ENCODE measurements around the gene OGFOD1.

Gene OGFOD1

DNA sequence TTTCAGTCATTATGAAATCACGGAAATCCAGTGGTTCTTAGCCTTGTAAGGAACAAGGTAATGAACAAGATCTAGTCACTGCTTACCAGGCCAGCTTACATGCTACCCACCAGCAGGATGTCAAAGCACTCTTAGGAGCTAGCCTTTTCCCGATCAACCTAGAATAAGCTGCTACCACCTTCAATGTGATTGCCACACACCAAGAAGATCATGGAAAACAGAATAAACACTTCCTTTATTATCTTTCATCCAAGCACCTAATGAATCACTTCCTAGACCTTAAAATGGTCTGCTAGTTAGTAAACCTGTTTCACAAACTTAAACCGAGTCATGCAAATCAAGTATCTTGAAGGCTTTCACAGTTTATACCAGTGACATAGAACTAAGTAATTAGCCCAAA, 63.5 kb downstream of the OGFOD1 start:
- peak; percentile 4 for DNase-seq
- Histone ChIP-seq H3K23ac (ENCODE audit: low read length in 2 of 2) (no peak overlapping the region), H3K4ac (ENCODE audit: low read depth in 1 of 2, low read length in 2 of 2) (no peak overlapping the region), H2BK12ac (ENCODE audit: low read length in 2 of 2) (no peak overlapping the region), H3K36me3 (ENCODE audit: control insufficient read depth in 1 of 2, insufficient read depth in 2 of 2, low read depth in 1 of 2, low read length in 2 of 2) (peaks cover 0 to 38% of the 10 kb centered on the region in 2 experiments), H3K27ac (ENCODE audit: low read length, poor library complexity, severe bottlenecking) (peak overlapping the region; percentile 35), H4K91ac (ENCODE audit: low read length) (no peak overlapping the region), H2AK5ac (ENCODE audit: low read length, severe bottlenecking) (no peak overlapping the region), H3K9me3 (ENCODE audit: control insufficient read depth, low read length) (no peaks in the 10 kb centered on the region), H3K14ac (ENCODE audit: low read length in 2 of 2) (no peak overlapping the region), H3K79me1 (replicated peaks; ENCODE audit: low read length, poor library complexity, severe bottlenecking) (peaks cover 28% of the 10 kb centered on the region), H3K27me3 (ENCODE audit: control insufficient read depth in 1 of 2, insufficient read depth in 1 of 2, low read length in 2 of 2) (no peaks in the 10 kb centered on the region), H2BK120ac (ENCODE audit: low read depth, low read length) (no peak overlapping the region), H3K4me2 (ENCODE audit: low read length, poor library complexity, severe bottlenecking) (no peak overlapping the region), H4K8ac (ENCODE audit: low read length) (no peak overlapping the region), H2BK5ac (ENCODE audit: low read depth, low read length, poor library complexity, severe bottlenecking) (no peak overlapping the region), H3K4me3 (ENCODE audit: insufficient read depth in 1 of 2, low read depth in 1 of 2, low read length in 2 of 2) (no peak overlapping the region), H3K4me1 (ENCODE audit: control insufficient read depth, insufficient read depth, low read depth, low read length) (peaks cover 6% of the 10 kb centered on the region), H2AFZ (ENCODE audit: low read depth, low read length) (no peak overlapping the region), H3K18ac (ENCODE audit: low read depth in 1 of 2, low read length in 2 of 2) (no peak overlapping the region), H2BK15ac (ENCODE audit: low read depth, poor library complexity, severe bottlenecking) (no peak overlapping the region), H3K9ac (ENCODE audit: low read length) (peak overlapping the region; percentile 23)
- 57% methylated on average over 3 of the region's 3 CpGs for WGBS

DNA sequence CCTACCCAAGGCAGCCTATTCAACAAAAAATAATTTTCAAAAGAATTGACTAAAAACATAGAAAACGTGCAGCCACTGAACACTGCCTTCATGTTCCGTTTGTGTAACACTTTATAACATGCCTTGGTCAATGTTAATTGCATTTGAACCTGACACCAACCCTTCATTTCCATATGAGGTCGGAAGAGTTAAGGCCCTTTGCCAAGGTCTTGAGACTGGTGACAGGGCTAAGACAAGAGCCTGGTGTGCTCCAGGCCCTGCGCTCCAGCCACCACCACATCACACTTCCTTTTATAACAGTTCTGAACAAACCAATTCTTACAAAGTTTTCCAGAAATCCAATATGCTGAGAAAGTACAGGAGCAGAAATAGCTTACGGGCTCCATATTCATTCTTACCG, 64.3 kb downstream of the OGFOD1 start:
- H3K14ac ChIP-seq (ENCODE audit: low read length in 2 of 2): no peak overlapping the region
- no peak overlapping the region for H2BK120ac ChIP-seq (ENCODE audit: low read depth, low read length)
- H2BK5ac ChIP-seq (ENCODE audit: low read depth, low read length, poor library complexity, severe bottlenecking): no peak overlapping the region

DNA sequence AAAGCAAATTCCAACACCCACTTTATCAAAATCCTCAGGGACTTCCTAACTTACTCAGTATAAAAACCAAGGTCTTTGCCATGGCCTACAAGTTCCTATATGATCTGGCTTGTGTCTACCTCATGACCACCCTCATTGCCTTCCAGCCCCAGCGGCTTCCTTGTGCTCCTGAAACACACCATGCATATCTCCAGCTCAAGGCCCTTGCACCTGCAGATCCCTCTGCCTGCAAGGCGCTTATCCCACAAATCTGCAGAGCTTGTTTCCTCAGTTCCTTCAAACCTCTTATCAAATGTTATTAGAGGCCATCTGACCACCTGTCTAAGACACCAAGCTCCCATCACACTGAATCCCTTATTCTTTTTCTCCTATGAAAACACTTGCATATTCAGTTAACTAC, 65.9 kb downstream of the OGFOD1 start:
- H3K4me1 ChIP-seq (ENCODE audit: control insufficient read depth, insufficient read depth, low read depth, low read length): peaks cover 6% of the 10 kb centered on the region
- no peak overlapping the region for H2BK12ac ChIP-seq (ENCODE audit: low read length in 2 of 2)
- no peak for DNase-seq
- no peak overlapping the region for H3K14ac ChIP-seq (ENCODE audit: low read length in 2 of 2)
- no peak overlapping the region for H4K91ac ChIP-seq (ENCODE audit: low read length)
- H3K4me2 ChIP-seq (ENCODE audit: low read length, poor library complexity, severe bottlenecking): no peak overlapping the region
- no peak overlapping the region for H3K27ac ChIP-seq (ENCODE audit: low read length, poor library complexity, severe bottlenecking)
- no peak overlapping the region for H2BK5ac ChIP-seq (ENCODE audit: low read depth, low read length, poor library complexity, severe bottlenecking)
- H3K18ac ChIP-seq (ENCODE audit: low read depth in 1 of 2, low read length in 2 of 2): no peak overlapping the region
- no peak overlapping the region for H2BK120ac ChIP-seq (ENCODE audit: low read depth, low read length)
- WGBS: 91% methylated on average over 2 of the region's 2 CpGs
- peaks cover 19% of the 10 kb centered on the region for H3K79me1 ChIP-seq (replicated peaks; ENCODE audit: low read length, poor library complexity, severe bottlenecking)
- H3K9ac ChIP-seq (ENCODE audit: low read length): no peak overlapping the region
- H3K4ac ChIP-seq (ENCODE audit: low read depth in 1 of 2, low read length in 2 of 2): no peak overlapping the region
- H3K36me3 ChIP-seq (ENCODE audit: control insufficient read depth in 1 of 2, insufficient read depth in 2 of 2, low read depth in 1 of 2, low read length in 2 of 2): peaks cover 0 to 15% of the 10 kb centered on the region in 2 experiments
- H2BK15ac ChIP-seq (ENCODE audit: low read depth, poor library complexity, severe bottlenecking): no peak overlapping the region
- H3K27me3 ChIP-seq (ENCODE audit: control insufficient read depth in 1 of 2, insufficient read depth in 1 of 2, low read length in 2 of 2): no peaks in the 10 kb centered on the region
- H2AFZ ChIP-seq (ENCODE audit: low read depth, low read length): no peak overlapping the region
- H3K4me3 ChIP-seq (ENCODE audit: insufficient read depth in 1 of 2, low read depth in 1 of 2, low read length in 2 of 2): no peak overlapping the region
- no peak overlapping the region for H3K23ac ChIP-seq (ENCODE audit: low read length in 2 of 2)
- H3K9me3 ChIP-seq (ENCODE audit: control insufficient read depth, low read length): no peaks in the 10 kb centered on the region
- H4K8ac ChIP-seq (ENCODE audit: low read length): no peak overlapping the region
- H2AK5ac ChIP-seq (ENCODE audit: low read length, severe bottlenecking): no peak overlapping the region

More for the DNA sequence above, 64.3 kb downstream of the OGFOD1 start:
- Histone ChIP-seq H2BK12ac (ENCODE audit: low read length in 2 of 2) (no peak overlapping the region), H3K36me3 (ENCODE audit: control insufficient read depth in 1 of 2, insufficient read depth in 2 of 2, low read depth in 1 of 2, low read length in 2 of 2) (peaks cover 0 to 29% of the 10 kb centered on the region in 2 experiments), H3K79me1 (replicated peaks; ENCODE audit: low read length, poor library complexity, severe bottlenecking) (peaks cover 25% of the 10 kb centered on the region), H4K91ac (ENCODE audit: low read length) (no peak overlapping the region), H3K27ac (ENCODE audit: low read length, poor library complexity, severe bottlenecking) (no peak overlapping the region), H3K4me1 (ENCODE audit: control insufficient read depth, insufficient read depth, low read depth, low read length) (peaks cover 6% of the 10 kb centered on the region), H2AK5ac (ENCODE audit: low read length, severe bottlenecking) (no peak overlapping the region), H3K4ac (ENCODE audit: low read depth in 1 of 2, low read length in 2 of 2) (no peak overlapping the region), H3K4me3 (ENCODE audit: insufficient read depth in 1 of 2, low read depth in 1 of 2, low read length in 2 of 2) (no peak overlapping the region), H2BK15ac (ENCODE audit: low read depth, poor library complexity, severe bottlenecking) (no peak overlapping the region), H3K18ac (ENCODE audit: low read depth in 1 of 2, low read length in 2 of 2) (no peak overlapping the region), H3K9ac (ENCODE audit: low read length) (peak overlapping the region; percentile 27), H3K4me2 (ENCODE audit: low read length, poor library complexity, severe bottlenecking) (no peak overlapping the region), H3K27me3 (ENCODE audit: control insufficient read depth in 1 of 2, insufficient read depth in 1 of 2, low read length in 2 of 2) (no peaks in the 10 kb centered on the region), H2AFZ (ENCODE audit: low read depth, low read length) (no peak overlapping the region), H3K23ac (ENCODE audit: low read length in 2 of 2) (no peak overlapping the region), H3K9me3 (ENCODE audit: control insufficient read depth, low read length) (no peaks in the 10 kb centered on the region), H4K8ac (ENCODE audit: low read length) (no peak overlapping the region)
- DNase-seq: no peak
- 86% methylated on average over 6 of the region's 6 CpGs for WGBS

DNA sequence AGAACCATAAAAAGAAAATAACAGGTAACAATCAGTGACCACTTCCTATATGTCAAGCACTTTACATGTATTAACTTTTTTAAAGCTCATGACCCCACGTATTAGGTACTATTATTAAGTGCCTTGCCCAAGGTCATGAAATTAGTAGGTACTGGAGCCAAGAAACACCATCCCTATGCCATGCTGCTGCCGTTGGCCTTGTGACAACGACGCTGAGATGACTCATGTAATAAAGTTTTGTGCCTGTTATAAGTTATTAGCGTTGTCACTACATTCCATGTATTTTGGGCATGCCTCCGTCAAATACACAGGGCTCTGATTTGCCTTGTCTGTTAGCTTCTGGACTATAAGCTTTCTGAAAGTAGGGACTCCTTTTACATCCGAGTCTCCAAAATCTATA, 67.1 kb downstream of the OGFOD1 start:
- no peak overlapping the region for H2AK5ac ChIP-seq (ENCODE audit: low read length, severe bottlenecking)
- no peak overlapping the region for H3K14ac ChIP-seq (ENCODE audit: low read length in 2 of 2)
- H3K18ac ChIP-seq (ENCODE audit: low read depth in 1 of 2, low read length in 2 of 2): no peak overlapping the region
- H3K4me3 ChIP-seq (ENCODE audit: insufficient read depth in 1 of 2, low read depth in 1 of 2, low read length in 2 of 2): peak overlapping the region in 1 of 2 experiments; percentile 96
- no peak overlapping the region for H4K91ac ChIP-seq (ENCODE audit: low read length)
- H2BK120ac ChIP-seq (ENCODE audit: low read depth, low read length): no peak overlapping the region
- no peak overlapping the region for H2AFZ ChIP-seq (ENCODE audit: low read depth, low read length)
- DNase-seq: no peak
- H3K79me1 ChIP-seq (replicated peaks; ENCODE audit: low read length, poor library complexity, severe bottlenecking): peaks cover 16% of the 10 kb centered on the region
- H2BK5ac ChIP-seq (ENCODE audit: low read depth, low read length, poor library complexity, severe bottlenecking): no peak overlapping the region
- H4K8ac ChIP-seq (ENCODE audit: low read length): no peak overlapping the region
- no peaks in the 10 kb centered on the region for H3K9me3 ChIP-seq (ENCODE audit: control insufficient read depth, low read length)
- no peaks in the 10 kb centered on the region for H3K27me3 ChIP-seq (ENCODE audit: control insufficient read depth in 1 of 2, insufficient read depth in 1 of 2, low read length in 2 of 2)
- no peak overlapping the region for H2BK12ac ChIP-seq (ENCODE audit: low read length in 2 of 2)
- H2BK15ac ChIP-seq (ENCODE audit: low read depth, poor library complexity, severe bottlenecking): no peak overlapping the region
- H3K27ac ChIP-seq (ENCODE audit: low read length, poor library complexity, severe bottlenecking): no peak overlapping the region
- H3K4me2 ChIP-seq (ENCODE audit: low read length, poor library complexity, severe bottlenecking): no peak overlapping the region
- 91% methylated on average over 6 of the region's 7 CpGs for WGBS
- peaks cover 0 to 3% of the 10 kb centered on the region in 2 experiments for H3K36me3 ChIP-seq (ENCODE audit: control insufficient read depth in 1 of 2, insufficient read depth in 2 of 2, low read depth in 1 of 2, low read length in 2 of 2)
- H3K4me1 ChIP-seq (ENCODE audit: control insufficient read depth, insufficient read depth, low read depth, low read length): peaks cover 6% of the 10 kb centered on the region
- H3K4ac ChIP-seq (ENCODE audit: low read depth in 1 of 2, low read length in 2 of 2): no peak overlapping the region
- H3K9ac ChIP-seq (ENCODE audit: low read length): peak overlapping the region; percentile 31
- H3K23ac ChIP-seq (ENCODE audit: low read length in 2 of 2): no peak overlapping the region

All from mesenchymal stem cell (in vitro differentiated cells and primary cell).